HG02610 (cell line): ENCODE data around the gene ARHGEF2.
"Not testable (repeated sequence)": the region's sequence is repeated elsewhere in the genome, so short reads cannot be mapped to it uniquely, and the experiment has no call there.

Experiments
- ATAC-seq: cut with Tn5 transposase; IDR thresholded peaks from one replicate; pipeline ENCODE4 v1.9.1; 2021; ENCODE audit warnings: mild to moderate bottlenecking, moderate library complexity; ENCODE audit not compliant: unreplicated experiment

The ARHGEF2 gene

DNA sequence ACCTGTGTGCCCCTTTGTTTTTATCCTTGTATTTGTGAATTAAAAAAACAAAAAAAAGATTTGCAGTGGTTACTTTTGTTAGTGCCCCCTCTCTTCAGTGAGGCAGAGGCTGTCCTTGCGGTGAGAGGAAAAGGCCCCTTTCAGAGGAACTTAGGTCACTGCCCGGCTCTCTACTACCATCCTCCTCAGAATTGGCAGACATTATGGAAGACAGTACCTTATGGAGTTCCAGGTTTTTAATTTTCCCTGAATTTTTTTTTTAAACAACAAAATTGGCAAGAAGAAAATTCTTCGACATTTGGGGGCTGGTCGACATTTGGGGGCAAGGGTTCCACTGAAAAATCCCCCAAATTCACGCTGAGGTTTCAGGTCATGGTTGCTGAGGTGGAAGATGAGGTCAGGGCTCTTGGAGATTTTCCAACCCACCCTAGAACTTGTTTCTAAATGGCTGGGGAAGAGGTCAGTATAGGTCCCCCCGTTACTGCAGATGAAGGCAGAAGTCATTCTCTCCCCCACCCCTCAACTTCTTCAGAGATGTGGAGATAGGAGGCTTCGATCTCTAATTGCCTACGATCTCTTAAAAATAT, 31.6 kb downstream of the ARHGEF2 start:
- ATAC-seq: no peak

GRCh38 chr1:155944444-155944799, 33.9 kb downstream of the ARHGEF2 start:
- ATAC-seq: no peak

DNA sequence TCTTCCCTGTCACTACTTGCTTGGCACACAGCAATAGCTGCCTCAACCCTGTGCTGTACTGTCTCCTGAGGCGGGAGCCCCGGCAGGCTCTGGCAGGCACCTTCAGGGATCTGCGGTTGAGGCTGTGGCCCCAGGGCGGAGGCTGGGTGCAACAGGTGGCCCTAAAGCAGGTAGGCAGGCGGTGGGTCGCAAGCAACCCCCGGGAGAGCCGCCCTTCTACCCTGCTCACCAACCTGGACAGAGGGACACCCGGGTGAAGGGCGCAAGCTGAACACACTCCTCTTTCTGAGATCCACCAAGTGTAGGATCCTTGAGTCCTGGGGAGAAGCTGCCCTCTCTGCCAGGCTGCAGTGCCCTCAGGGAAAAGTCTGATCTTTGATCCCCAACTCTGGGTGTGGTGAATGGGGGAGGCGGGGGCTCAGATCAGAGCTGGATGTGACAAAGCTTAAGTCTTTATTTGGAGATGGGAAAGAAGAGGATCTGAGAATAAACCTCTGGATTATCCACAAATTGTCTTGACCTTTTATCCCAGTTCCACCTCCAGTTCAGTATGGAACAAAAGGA, 35.7 kb downstream of the ARHGEF2 start:
- no peak for ATAC-seq

DNA sequence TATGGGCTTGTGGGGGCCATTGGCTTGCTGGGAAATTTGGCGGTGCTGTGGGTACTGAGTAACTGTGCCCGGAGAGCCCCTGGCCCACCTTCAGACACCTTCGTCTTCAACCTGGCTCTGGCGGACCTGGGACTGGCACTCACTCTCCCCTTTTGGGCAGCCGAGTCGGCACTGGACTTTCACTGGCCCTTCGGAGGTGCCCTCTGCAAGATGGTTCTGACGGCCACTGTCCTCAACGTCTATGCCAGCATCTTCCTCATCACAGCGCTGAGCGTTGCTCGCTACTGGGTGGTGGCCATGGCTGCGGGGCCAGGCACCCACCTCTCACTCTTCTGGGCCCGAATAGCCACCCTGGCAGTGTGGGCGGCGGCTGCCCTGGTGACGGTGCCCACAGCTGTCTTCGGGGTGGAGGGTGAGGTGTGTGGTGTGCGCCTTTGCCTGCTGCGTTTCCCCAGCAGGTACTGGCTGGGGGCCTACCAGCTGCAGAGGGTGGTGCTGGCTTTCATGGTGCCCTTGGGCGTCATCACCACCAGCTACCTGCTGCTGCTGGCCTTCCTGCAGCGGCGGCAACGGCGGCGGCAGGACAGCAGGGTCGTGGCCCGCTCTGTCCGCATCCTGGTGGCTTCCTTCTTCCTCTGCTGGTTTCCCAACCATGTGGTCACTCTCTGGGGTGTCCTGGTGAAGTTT, 36.4 kb downstream of the ARHGEF2 start:
- ATAC-seq: no peak

- ATAC-seq: no peak
Observed at GRCh38 chr1:155940993-155941844, 37.1 kb downstream of the ARHGEF2 start, which contains the start of gene RXFP4. RXFP4 (plus strand) TSS chr1:155941638; CDS start chr1:155941710, 72 bp downstream.

GRCh38 chr1:155940482-155940992, 37.8 kb downstream of the ARHGEF2 start:
- no peak for ATAC-seq

DNA sequence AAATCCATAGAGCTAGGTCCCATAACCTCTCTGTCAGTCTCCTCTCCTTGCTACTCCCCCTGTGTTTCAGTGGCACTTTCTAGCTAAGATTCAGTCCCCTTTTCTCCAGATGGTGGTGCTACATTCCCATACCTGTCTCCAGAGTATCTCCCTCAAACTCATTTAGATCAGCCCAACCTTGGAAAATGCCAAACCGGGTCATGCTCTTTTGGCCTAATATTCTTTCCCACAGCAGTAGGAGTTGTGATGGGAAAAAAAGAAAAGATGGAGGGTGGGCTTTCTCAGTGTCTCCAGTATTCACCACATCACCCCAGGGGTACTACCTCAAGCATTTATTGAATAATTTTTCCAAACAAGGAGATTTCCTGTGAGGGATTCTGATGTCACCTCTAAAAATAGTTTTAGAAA, 40.1 kb downstream of the ARHGEF2 start:
- ATAC-seq: no peak

GRCh38 chr1:155934936-155935590, 43.3 kb downstream of the ARHGEF2 start:
- ATAC-seq: no peak

DNA sequence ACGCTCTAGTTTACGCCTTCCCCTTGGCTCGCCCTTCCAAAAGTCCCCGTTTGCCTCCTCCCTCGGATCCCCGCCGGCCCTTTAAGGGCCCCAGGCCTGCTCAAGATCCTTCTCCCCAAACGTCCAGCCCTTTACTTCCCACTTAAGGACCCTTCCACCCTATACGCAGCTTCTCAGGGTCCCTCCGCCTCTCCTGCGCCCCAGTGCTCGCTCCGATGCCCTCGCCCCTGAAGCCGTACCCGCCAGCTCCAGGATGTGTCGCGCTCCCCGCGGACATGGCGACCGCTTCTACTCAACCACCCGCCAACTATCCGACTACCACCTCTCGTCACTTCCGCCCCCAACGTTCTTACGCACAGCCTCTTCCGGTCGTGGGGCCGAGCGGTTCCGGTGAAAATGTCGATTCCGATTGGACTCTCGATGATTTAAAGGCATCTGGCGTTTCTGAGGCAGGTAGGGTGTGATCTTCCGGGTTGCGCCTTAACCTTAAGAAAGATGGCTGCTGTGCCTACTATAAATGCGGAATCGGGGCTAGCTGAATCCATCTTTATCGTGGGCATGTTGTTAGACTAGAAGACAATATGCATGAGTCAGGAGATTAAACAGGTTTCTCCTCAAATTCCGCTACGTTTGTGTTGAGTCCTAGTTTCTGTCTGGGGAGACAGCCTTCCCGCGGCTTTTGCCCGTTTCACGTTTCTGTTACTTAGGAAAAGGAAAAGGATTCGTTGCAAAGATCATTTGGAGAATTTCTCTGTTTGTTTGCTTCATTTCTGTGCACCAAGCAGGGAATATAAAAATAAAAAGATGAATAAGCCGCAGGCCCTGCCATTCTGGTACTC, 44.0 kb downstream of the ARHGEF2 start, which contains the start of gene KHDC4:
KHDC4 (minus strand) TSS at position 317 of the 839 bp plus-strand sequence; CDS start at position 277, 40 bp downstream.
- peak; percentile 91 for ATAC-seq

GRCh38 chr1:155933591-155934096, 44.7 kb downstream of the ARHGEF2 start:
- no peak for ATAC-seq

DNA sequence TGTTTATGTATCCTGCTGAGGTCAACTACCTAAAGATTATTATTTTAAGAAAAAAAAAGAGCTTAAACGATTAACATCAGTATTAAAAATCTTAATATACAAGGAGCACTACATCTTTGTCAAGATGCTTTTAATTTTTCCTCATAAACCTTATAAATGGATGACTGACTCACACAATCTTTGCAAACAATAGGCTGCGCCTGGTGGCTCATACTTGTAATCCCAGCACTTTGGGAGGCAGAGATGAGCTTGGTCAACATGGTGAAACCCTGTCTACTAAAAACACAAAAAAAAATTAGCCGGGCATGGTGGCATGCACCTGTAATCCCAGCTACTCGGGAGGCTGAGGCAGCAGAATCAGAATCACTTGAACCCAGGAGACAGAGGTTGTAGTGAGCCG, 45.9 kb downstream of the ARHGEF2 start:
- ATAC-seq: no peak

DNA sequence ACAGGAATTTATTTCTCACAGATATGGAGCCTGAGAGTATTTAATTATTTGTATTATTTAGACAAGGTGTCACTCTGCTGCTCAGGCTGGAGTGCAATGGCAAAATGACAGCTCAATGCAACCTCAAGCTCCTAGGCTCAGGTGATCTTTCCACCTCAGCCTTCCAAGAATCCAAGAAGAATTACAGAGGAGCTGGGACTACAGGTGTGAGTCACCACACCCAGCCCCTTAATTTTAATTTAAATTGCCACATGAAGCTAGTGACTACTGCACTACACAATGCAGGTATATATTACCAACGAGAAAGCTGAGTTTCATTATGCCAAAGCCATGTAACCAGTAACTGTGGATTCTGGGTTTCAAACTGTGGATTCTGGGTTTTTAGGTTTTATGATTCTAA, 46.3 kb downstream of the ARHGEF2 start:
- no peak for ATAC-seq

DNA sequence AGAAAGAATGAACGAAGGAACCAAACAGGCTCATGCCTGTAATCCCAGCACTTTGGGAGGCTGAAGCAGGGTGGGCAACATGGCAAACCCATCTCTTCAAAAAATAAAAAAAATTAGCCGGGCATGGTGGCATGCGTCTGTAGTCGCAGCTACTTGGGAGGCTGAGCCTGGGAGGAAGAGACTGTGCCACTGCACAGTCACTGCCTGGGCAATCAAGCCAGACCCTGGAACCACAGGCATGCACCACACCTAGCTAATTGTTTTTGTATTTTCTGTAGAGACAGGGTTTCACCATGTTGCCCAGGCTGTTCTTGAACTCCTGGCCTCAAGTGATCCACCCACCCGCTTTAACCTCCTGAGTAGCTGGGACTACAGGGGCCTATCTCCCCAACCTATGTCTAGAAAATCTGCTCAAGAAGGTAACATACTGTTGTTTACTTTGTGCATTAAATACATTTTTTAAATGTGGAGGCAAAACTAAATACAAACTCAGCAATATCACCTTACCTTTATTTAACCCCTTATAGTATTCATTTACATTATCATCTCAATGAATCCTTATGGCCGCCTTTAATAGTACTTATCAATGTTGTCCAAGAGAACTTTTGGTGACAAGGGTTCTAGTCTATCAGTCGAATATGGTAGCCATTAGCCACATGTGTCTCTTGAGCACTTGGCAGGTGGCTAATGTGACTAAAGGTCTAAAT, 46.9 kb downstream of the ARHGEF2 start:
- ATAC-seq: no peak

GRCh38 chr1:155930725-155931124, 47.6 kb downstream of the ARHGEF2 start:
- ATAC-seq: not testable (repeated sequence)

- ATAC-seq: no peak
Observed at GRCh38 chr1:155929057-155929456, 49.3 kb downstream of the ARHGEF2 start.

DNA sequence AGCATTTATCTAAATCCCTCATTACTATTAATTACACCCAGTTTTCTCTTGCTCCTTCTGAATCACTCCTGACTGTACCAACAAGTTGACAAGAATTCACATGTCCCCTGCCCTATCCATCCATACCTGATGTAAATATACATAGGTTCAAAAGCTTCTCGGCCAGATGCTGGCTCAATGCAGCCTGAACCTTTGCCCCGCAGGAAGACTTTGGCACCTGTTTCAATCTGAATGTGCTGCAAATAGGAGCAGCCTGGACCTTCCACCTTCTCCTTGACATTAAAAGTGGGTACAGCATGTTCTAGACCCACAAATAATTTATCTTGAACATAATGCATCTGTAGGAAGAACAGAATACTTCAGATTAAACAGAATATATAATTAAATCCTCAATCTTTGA, 52.8 kb downstream of the ARHGEF2 start:
- ATAC-seq: no peak

GRCh38 chr1:155920717-155921116, 57.6 kb downstream of the ARHGEF2 start:
- no peak for ATAC-seq

- no peak for ATAC-seq
Observed at GRCh38 chr1:155919801-155920200, 58.5 kb downstream of the ARHGEF2 start.

- ATAC-seq: no peak
Observed at GRCh38 chr1:155918660-155919059, 59.7 kb downstream of the ARHGEF2 start.
